DMS 273 (cell line): Measurements from ENCODE around the gene FARS2.

Experiments
- DNase-seq: peaks from one replicate; lab custom pipeline; 2025; ENCODE audit not compliant: unreplicated experiment; lab: John Stamatoyannopoulos, UW

Gene FARS2

DNA sequence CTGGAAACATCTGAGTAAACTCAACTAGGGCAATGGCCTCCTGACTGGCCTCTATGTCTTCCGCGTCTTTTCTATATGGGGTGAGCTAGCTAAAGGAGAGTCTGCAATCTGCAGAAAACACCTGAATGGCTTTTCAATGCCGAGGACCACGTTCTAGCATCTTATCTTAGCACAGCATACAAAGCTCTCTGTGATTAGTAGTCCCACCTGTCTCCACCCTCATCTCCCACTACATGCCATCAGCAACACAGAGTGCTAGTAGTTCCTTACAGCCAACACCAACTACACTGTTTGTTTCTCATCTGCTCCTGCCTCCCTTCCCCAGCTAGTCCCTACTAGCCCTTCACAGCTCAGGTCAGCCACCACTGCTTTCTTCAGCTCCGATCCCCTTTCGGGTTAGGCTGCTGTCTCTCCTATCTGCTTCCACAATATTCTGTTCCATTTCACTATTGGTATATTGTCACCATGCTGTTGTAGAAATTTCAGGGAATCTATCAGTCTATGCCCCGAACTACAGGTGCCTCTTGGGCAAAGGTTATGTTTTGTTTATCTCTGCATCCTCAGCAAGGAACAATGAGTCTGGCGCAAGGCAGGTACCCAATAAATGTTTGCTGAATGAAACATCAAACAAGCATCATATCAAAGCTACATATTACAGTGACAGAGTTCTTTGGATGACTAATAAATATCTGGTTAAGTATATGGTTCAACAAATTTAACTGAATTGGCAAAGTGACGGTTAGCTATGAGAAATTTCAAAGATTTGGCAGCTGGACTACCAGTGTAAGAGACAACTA, 12.8 kb upstream of the FARS2 start:
- DNase-seq, result no peak

DNA sequence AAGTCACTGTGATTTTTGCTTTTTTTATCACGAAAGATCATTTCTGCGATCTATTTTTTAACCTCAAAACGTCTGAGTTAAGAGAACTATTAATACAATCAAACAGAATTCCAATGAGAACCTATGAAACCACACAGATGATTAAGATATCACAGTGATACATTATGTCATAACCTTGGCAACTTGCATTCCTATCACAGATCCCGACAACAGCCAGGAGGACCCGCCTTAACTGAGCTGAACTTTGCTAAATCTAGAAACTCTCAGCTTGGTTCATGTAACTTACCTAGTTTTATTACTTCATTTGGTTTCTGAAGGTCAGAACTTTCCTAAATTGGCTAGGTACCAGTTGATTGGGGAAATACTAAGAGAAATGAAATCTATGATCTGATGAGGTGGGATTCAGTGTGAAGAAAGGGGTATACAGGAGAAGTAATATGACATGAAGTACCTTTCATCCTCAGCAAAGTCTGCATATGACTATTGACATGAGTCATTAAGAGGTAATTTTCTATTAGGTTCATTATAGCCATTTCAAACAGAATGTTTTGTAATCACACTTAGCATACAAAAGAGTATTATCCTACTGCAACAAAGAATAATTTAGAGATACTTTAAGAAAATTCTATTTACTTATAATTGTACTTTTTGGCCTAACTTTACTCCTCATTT, 11.7 kb upstream of the FARS2 start:
- no peak for DNase-seq

DNA sequence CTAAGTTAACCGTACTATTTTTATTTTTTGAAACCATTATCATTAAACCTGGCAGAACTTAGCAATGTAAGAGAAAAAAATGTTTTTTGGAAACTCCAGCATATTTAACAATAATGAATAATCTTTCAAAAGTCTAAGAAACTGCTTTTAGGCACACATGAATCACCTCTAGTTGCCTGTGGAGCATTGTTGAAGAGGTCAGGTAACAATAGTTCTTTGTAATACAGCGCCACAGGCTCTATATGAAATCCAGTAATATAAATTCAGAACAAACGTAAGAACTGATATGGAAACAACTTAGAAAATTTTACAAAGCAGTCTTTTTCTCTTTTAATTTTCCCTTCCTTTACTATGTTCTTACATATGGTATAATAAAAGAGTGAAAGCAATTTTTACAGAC, 10.9 kb upstream of the FARS2 start:
- DNase-seq, result no peak

DNA sequence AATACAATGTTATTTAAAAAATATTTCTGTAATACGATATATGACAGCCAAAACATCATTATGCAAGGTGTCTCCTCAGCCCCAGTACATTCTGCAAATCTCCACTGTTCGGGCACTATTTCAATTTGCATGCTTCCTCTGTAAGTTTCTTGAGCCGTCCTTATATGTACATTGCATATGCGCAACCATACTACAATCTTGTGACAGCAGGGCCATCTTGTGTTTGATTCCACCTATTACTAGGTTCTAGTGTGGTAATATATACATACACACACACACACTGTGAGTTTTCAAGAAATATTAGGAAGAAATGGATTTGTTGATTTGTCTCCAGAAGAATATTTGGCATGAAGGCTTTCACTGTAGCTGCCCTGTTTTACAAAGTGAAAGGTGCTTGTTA, 10.4 kb upstream of the FARS2 start:
- no peak for DNase-seq

DNA sequence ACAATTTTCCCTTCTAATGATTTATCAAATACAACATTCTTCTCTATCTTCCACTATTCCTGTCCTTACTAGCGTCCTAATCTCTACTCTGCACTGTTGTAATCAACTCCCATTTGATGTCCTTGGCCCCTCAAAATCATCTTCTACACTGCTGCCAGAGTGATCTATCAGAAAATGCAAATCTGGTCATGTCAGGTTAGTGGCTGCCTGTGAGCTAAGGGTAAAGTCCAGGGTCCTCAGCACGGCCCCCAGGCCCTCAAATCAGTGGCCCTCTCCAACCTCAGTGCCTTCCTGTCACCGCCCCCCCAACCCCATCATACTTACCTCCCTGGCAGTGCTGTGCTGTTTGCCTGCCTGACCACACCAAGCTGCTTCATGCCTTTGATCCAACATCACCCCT, 4.4 kb upstream of the FARS2 start:
- DNase-seq, result no peak

DNA sequence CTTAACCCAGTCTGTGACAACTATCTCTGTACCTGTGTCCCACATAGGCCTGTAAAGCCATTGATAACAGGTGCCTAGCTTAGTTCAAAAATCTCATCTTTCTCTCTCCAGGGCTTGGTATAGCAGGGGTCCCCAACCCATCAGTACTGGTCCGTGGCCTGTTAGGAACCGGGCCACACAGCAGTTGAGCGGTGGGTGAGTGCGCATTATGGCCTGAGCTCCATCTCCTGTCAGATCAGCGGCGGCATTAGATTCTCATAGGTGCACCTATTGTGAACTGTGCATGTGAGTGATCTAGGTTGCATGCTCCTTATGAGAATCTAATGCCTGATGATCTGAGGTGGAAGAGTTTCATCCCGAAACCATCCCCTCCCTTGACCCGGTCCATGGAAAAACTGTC, 3.9 kb upstream of the FARS2 start:
- no peak for DNase-seq

DNA sequence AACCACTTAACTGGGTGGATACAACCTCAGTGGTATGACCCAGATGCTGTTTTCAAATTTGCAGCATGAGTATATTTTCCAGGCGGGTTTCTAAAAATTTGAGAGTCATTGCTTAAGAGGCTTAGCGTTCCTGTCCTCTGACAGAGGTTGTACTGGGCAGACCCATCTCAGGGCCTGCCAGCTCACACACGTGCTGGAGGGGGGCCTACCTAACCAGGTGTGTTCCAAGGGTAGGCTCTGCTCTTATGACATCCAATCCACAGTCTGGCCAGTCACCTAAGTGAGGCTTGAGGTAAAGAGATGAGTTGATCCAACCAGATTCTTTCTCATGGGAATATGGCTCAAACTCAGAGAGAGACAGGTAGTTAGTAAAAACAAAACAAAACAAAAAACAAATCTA, 1.9 kb upstream of the FARS2 start:
- no peak for DNase-seq

DNA sequence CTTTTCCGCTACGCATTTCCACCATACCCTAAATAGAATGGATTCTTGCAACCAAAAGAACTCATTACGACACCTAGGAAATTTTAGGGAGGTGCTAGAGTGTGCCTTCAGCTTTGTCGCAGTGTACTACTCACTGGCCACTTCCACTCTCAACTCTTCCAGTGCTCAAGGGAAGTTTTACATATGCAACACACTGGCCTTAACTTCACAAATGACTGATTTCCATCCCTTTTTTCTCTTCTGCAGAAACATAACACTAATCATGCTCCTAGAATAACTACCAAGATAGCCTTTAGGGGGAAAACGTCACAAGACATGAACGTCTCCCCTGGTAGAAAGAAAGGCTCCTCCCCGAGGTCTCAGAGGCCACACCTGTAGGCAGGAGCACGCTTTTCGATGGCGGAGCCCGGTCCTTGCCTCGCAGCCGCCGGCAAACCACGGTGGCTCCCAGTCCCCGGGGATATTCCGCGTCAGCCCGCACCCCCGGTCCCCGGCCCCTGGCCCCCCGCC, 1.1 kb upstream of the FARS2 start:
- DNase-seq, result peak; percentile 88

DNA sequence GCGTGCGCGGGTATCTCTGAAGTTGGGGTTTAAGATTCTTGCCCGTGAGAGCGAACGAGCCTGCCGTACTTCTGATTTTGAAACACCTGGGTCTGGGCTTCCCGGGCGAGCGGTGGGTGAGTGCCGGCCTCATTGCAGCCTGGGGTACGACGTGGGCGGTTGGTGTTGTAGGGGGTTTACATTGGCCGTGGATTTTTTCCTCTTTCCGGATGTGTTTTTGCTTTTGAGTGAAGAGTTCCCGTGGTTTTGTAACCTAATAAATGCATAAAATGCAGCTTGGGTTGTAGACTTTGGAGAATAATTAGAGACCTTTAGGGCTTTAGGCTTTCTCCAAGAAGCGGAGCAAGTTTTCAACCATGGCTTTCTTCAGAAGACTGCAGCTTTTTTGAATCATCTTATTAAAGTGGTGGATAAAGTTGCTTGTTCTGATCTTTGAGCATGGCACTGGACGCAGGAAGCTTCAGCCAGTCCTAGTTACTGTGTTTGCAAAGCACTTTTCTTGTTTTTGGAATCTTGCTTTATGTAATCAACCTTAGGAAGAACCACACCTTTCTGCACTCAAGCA, 314 bp downstream of the FARS2 start:
- peak; percentile 31 for DNase-seq

DNA sequence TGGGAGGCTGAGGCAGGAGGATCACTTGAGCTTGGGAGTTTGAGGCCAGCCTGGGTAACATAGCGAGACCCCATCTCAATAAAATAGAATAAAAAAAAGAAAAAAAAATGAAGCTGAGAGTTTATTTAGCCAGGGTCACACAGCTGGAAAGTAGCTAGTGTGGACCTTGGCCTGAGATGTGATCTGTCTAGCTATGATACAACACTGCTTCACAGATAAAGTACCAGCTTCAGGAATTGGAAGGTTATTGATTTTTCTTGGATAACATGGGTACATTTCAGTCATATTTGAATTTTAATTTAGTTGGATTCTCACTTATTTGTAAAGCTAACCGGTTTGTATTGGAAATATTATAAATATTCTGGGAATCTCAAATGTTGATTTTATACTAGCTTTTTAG, 5.1 kb downstream of the FARS2 start:
- no peak for DNase-seq

DNA sequence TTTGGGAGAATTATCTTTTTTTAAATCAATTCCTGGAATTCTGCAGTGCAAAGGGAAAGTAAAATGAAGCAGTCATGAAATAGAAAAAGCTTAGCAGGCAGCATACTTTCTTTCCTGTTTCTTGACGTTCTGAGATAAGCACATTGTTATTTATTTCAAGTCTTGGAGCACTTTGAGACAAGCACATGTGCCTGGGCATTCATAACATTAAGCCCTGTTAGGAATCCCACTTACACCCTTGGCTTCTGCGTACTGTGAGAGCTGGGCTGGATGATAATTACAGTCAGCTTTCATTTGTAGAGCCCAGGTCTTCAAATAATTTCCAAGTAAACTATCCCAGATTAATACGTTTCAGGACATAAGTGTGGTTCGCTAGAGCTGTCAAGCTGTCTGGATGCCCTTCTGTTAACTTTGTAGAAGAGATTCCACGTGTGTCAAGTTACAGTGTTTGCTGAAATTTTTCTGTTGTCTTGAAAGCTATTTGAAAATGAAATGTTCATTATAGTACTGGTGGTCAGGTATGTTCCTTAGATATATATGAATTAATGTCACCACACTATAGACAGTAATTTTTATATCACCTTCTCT, 8.9 kb downstream of the FARS2 start:
- peak; percentile 54 for DNase-seq

DNA sequence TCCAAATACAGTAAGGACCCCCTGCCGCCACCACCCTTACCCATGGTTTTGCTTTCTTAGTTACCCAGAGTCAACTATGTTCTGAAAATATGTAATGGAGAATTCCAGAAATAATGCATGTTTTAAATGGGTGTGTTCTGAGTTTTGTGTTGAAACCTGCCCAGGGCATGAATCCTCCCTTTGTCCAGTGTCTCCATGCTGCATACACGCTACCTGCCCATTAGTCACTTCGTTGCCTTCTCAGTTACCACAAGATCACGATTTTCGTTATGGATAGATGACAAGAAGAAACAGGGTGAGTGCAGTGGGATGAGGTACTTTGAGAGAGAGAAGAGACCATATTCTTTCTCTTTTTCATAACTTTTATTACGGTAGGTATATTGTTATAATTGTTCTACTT, 10.6 kb downstream of the FARS2 start:
- DNase-seq, result no peak

DNA sequence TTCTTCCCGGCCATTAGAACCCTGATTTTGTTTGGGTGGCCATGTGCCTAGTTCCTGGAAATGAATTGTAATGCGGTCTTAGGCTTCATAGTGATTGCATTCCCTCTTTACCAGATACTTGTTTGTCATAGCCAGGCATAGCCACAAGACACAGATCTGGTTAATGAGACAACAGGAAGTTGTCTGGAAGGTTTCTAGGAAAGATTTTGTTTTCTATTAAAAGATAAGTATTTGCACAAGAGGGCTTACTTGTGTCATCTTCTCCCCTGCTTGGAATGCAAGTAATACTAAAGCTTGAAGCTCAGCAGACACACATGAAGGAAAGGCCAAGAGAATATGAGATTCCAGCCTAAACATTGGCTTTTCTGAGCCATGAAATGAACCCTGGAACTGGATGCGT, 12.9 kb downstream of the FARS2 start:
- no peak for DNase-seq

DNA sequence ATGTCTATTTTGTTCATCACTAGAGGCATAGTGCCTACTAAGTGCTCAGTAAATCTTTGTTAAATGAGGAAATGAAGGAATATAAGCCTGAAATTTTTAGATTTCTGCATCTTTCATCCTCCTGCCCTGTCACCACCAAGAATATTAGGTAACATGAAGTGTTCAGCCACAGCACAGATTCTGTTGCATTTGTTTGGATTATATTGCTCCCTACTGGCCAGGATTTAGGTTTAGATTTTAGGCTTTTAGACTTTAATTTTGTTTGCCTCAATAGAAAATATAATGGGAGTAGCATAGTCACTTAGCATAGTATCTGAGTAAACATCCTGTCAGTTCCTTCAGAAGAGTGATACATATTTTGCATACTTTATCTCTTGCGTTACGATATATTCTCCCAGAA, 14.2 kb downstream of the FARS2 start:
- peak; percentile 30 for DNase-seq

DNA sequence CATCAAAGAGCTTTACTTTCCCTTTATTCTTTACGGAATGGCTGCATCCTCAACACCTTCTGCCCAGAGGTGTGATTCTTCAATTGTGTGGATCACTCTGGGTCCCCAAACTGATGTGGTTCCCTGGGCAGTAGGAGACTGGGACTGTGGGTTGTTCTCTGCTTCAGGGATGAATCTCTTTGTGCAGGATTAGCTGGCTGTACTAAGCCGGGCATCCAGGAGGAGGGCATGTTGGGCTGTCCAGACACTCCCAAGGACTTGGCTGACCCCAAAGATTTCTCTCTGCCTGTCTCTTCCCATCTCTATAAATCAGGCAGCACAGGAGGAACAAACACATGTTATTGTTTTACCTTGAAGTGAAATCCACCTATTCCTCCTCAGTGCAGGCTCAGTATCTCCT, 15.3 kb downstream of the FARS2 start:
- no peak for DNase-seq

DNA sequence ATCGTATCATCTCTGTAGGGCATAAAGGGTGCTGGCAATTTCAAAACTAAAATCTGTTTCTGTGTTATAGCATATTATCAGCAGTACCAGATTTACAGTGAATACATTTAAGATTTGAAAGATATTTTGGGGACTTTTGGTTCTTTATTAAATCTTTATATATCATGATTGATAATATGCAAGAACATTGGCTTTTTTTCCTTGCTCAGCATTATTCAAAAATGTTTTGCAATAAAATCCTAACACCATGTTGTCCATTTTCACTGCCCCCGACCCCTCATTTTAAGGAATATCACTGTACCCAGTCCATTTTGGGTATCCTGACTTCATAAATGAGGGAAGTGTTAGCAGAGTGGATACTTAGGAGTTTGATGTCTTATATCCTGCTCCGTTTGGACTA, 16.3 kb downstream of the FARS2 start:
- no peak for DNase-seq

DNA sequence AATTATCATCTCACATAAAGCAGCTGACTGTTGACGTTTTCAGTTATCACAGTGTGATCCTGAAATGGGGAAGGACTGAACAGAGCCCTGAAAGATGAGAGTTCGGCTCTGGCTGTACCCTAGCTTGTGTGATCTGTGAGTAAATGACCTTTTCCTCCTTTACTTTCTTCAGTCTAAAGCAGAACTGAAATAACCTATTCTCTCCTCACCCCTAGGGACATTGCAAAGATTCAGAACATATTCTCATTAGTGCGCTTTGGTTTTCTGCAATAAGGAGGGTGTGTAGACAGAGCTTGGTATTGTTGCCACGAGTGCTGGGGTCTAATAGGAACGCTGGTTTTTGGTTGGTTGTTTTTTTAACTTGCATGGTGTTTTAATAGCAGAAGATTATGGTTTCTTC, 16.7 kb downstream of the FARS2 start:
- DNase-seq, result no peak

DNA sequence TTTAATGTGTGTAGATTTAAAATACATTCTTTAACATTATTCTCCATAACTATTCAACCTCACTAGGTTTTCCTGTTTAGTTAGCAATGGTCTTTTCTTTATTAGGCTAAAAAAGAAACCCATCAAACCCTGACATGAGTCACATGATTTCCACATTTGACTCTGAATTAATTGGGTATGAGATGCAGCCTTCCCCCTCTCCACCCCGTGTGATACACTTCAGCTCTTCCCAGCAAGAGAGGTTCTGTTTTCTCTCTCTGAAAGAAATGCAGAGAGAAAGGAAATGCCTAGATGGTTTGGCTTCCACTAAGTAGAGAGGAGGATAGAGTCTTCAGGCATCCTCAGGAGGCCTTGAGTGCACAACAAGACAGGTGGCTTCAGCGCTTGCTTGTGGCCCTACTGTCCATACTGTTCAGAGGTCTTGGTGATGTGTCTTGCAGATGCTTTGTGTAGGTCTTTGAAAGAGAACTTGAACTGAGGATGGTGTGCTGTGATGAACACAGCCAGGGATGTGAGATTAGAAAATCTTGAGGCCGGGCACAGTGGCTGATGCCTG, 17.3 kb downstream of the FARS2 start:
- DNase-seq, result no peak

DNA sequence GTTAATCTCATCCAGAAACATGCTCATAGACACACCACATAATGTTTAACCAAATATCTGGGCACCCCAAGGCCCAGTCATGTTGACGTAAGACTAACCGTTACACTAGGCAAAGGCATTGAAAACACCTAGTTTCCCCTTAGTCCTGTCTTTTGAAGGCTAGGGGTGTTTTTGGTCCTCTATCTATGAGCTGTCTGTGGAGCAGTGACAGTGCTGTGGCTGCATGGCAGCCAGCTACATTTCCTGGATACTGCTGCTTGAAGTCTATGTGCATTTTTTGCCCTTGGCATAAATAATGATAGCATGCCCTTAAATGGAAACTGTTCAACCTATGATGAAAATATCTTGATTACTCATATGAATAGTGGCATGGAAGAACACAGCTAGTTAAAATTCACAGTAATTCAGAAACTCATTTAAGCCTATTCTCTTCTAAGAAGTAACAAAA, 18.6 kb downstream of the FARS2 start:
- no peak for DNase-seq

DNA sequence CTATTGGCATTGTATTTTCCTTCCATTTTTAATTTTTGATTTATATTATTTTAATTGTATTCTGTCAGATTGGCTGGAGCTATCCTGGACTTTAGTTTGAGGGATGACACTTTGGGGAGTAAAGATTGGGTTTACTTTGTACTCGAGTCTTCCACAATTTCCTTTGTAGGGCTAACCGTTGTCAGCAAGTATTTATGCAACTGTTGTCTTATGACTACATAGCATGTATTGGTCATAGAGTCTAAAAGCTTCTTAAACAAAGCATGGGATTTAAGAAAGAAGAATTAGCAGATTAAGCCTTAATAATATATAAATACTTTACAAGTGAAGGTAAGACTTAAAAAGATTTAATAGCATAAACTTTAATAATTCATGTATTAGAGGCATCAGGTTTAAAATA, 19.6 kb downstream of the FARS2 start:
- DNase-seq, result no peak

DNA sequence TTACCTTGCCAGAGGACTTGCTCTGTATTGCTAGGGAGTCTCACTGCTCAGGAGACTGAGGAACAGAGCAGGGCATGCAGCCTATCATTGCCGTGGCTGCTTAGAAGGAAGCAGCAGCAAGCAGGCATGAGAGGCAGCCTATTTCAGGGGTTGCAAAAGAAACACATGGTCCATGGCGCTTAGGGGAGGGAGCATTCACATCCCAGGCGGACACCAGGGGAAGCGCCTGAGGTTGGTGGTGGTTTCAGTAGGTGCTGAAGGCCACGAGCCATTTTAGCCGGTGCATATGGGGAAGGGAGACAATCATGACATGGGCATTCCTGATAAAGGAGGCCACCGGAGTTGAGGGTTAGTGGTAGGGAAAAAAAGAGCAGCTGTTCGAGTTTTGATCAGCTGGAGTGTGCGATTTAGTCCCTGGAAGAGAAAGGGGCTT, 20.9 kb downstream of the FARS2 start:
- DNase-seq, result no peak
